Naive thymus-derived CD8-positive, alpha-beta T cell (primary cell): Measurements from ENCODE around the gene HRH1. TPM values are rescaled to one million over a fixed set of nuclear protein-coding genes. Genes with fewer than 3 reads are reported as not detected.

Experiments used
- ATAC-seq, 2 donors: fragments of 150-1000 bp; cut with Tn5 transposase in 1 of 2; sonication (Bioruptor Pico), chemical (Tn5 transposase) in 1 of 2; 1 replicate in 1 of 2; 2 replicates in 1 of 2; pipeline ENCODE4 v1.10.0; 2021; ENCODE audit warnings: mild to moderate bottlenecking in 2 of 2, moderate library complexity in 2 of 2
- POLR2A ChIA-PET: fragments of 350-600 bp; sonication (Branson Sonifier 250); formaldehyde crosslinking; loops from one replicate; lab custom pipeline; 2021; ENCODE audit warnings: antibody characterized with exemption; lab: Charles Lee
- DNase-seq, 10 donors: peaks; one replicate each; pipeline versions ENCODE4 v3.0.0 to v3.0.0-alpha.2; 2020 to 2022
- H3K27ac Mint-ChIP-seq, 10 donors: one replicate each; pipeline ENCODE4 v1.8.0; 2020 to 2022; ENCODE audit warnings: mild to moderate bottlenecking in 10 of 10, mixed read lengths in 10 of 10, moderate library complexity in 4 of 10, inconsistent platforms in 1 of 10
- H3K27me3 Mint-ChIP-seq, 5 donors: one replicate each; pipeline ENCODE4 v1.8.0; 2021 to 2022; ENCODE audit warnings: mixed read lengths in 5 of 5
- H3K36me3 Mint-ChIP-seq, 3 donors: one replicate each; pipeline ENCODE4 v1.8.0; 2020 to 2022; ENCODE audit warnings: mixed read lengths in 3 of 3, mild to moderate bottlenecking in 2 of 3, inconsistent platforms in 1 of 3
- H3K4me1 Mint-ChIP-seq, 4 donors: one replicate each; pipeline ENCODE4 v1.8.0; 2021 to 2022; ENCODE audit warnings: mixed read lengths in 4 of 4
- H3K4me3 Mint-ChIP-seq, 10 donors: one replicate each; pipeline ENCODE4 v1.8.0; 2020 to 2022; ENCODE audit warnings: mild to moderate bottlenecking in 10 of 10, mixed read lengths in 10 of 10, moderate library complexity in 6 of 10, inconsistent platforms in 1 of 10
- H3K9me3 Mint-ChIP-seq, 9 donors: one replicate each; pipeline ENCODE4 v1.8.0; 2020 to 2022; ENCODE audit warnings: mixed read lengths in 9 of 9, mild to moderate bottlenecking in 3 of 9, inconsistent platforms in 1 of 9, moderate library complexity in 1 of 9
- polyA plus RNA-seq, 3 donors: library from polyadenylated mRNA; unstranded; fragments of 300-500 nt; fragmentation: Illumina TruSeq; gene quantifications; one replicate each; pipeline ENCODE4 v1.2.3, GENCODE V29; 2021
- total RNA-seq, 8 experiments: library from RNA in 2 of 8; stranded (reverse) in 2 of 8; gene quantifications; one replicate each; pipeline ENCODE4 v1.2.3 and lab custom pipeline; 2021 to 2026

HRH1 gene
- total and polyA plus RNA-seq, 5 experiments from 2014 or later: not detected

GRCh38 chr3:11224010-11224409 lies 69.7 kb downstream of the HRH1 start:
- POLR2A ChIA-PET: no interaction called here
- Mint-ChIP-seq H3K27ac (peak overlapping the region in 1 of 10 donors; percentile 22), H3K36me3 (no peaks in the 10 kb centered on the region), H3K9me3 (no peaks in the 10 kb centered on the region), H3K4me3 (no peak overlapping the region), H3K4me1 (peaks cover 8 to 24% (median 20%) of the 10 kb centered on the region in 4 donors), H3K27me3 (peaks cover 0 to 2% (median 0%) of the 10 kb centered on the region in 5 donors)
- DNase-seq (no peak), ATAC-seq (no peak)

GRCh38 chr3:11224870-11225229 lies 70.6 kb downstream of the HRH1 start:
- DNase-seq: no peak
- Mint-ChIP-seq H3K9me3 (no peaks in the 10 kb centered on the region), H3K4me3 (peak overlapping the region in 1 of 10 donors; percentile 39), H3K27me3 (peaks cover 0 to 2% (median 0%) of the 10 kb centered on the region in 5 donors), H3K4me1 (peaks cover 8 to 24% (median 20%) of the 10 kb centered on the region in 4 donors), H3K36me3 (no peaks in the 10 kb centered on the region), H3K27ac (peak overlapping the region in 2 of 10 donors; percentile 8 to 37)
- POLR2A ChIA-PET: no interaction called here
- no peak for ATAC-seq

GRCh38 chr3:11226042-11226370 lies 71.7 kb downstream of the HRH1 start:
- Mint-ChIP-seq H3K27me3 (peaks cover 0 to 2% (median 0%) of the 10 kb centered on the region in 5 donors), H3K4me1 (peaks cover 8 to 24% (median 20%) of the 10 kb centered on the region in 4 donors), H3K36me3 (no peaks in the 10 kb centered on the region), H3K27ac (peak overlapping the region in 4 of 10 donors; percentile 3 to 54 (median 34)), H3K4me3 (peak overlapping the region in 2 of 10 donors; percentile 6 to 55), H3K9me3 (no peaks in the 10 kb centered on the region)
- DNase-seq (no peak), ATAC-seq (no peak)
- POLR2A ChIA-PET: no interaction called here

GRCh38 chr3:11228041-11228440 lies 73.7 kb downstream of the HRH1 start:
- DNase-seq (no peak), ATAC-seq (no peak)
- POLR2A ChIA-PET: interaction anchor here (0.6 to 0.7 kb wide), 2 partner anchors 146 to 318 kb away, joined by 3 read pairs; no protein-coding TSS in a partner anchor
- no peaks in the 10 kb centered on the region for H3K27me3 Mint-ChIP-seq
- H3K4me1 Mint-ChIP-seq: peaks cover 8 to 24% (median 20%) of the 10 kb centered on the region in 4 donors
- H3K9me3 Mint-ChIP-seq: no peaks in the 10 kb centered on the region
- H3K27ac Mint-ChIP-seq: no peak overlapping the region
- no peak overlapping the region for H3K4me3 Mint-ChIP-seq
- H3K36me3 Mint-ChIP-seq: no peaks in the 10 kb centered on the region

GRCh38 chr3:11230125-11230524 lies 75.8 kb downstream of the HRH1 start:
- H3K27ac Mint-ChIP-seq: no peak overlapping the region
- H3K4me1 Mint-ChIP-seq: peaks cover 7 to 24% (median 20%) of the 10 kb centered on the region in 4 donors
- no peak for ATAC-seq
- POLR2A ChIA-PET: no interaction called here
- no peaks in the 10 kb centered on the region for H3K36me3 Mint-ChIP-seq
- no peak for DNase-seq
- H3K27me3 Mint-ChIP-seq: peaks cover 0 to 3% (median 0%) of the 10 kb centered on the region in 5 donors
- no peaks in the 10 kb centered on the region for H3K9me3 Mint-ChIP-seq
- no peak overlapping the region for H3K4me3 Mint-ChIP-seq

- DNase-seq (no peak), ATAC-seq (no peak)
- Mint-ChIP-seq H3K4me1 (peaks cover 6 to 19% (median 17%) of the 10 kb centered on the region in 4 donors), H3K4me3 (no peak overlapping the region), H3K36me3 (no peaks in the 10 kb centered on the region), H3K27me3 (peaks cover 0 to 3% (median 0%) of the 10 kb centered on the region in 5 donors), H3K27ac (peak overlapping the region in 1 of 10 donors; percentile 9), H3K9me3 (no peaks in the 10 kb centered on the region)
- POLR2A ChIA-PET: no interaction called here
Measured at GRCh38 chr3:11230832-11231231, 76.5 kb downstream of the HRH1 start.

GRCh38 chr3:11235385-11235784 lies 81.1 kb downstream of the HRH1 start:
- POLR2A ChIA-PET: no interaction called here
- ATAC-seq: no peak
- Mint-ChIP-seq H3K36me3 (no peaks in the 10 kb centered on the region), H3K4me1 (peaks cover 0 to 2% (median 0%) of the 10 kb centered on the region in 4 donors), H3K27ac (no peak overlapping the region), H3K4me3 (no peak overlapping the region), H3K27me3 (peaks cover 0 to 4% (median 2%) of the 10 kb centered on the region in 5 donors), H3K9me3 (peaks cover 0 to 2% (median 0%) of the 10 kb centered on the region in 9 donors)
- no peak for DNase-seq

GRCh38 chr3:11236588-11237461 lies 82.5 kb downstream of the HRH1 start:
- POLR2A ChIA-PET: no interaction called here

GRCh38 chr3:11238060-11238459 lies 83.8 kb downstream of the HRH1 start:
- no peak overlapping the region for H3K4me3 Mint-ChIP-seq
- H3K4me1 Mint-ChIP-seq: peaks cover 0 to 2% (median 0%) of the 10 kb centered on the region in 4 donors
- peaks cover 0 to 2% (median 0%) of the 10 kb centered on the region in 9 donors for H3K9me3 Mint-ChIP-seq
- peaks cover 0 to 5% (median 2%) of the 10 kb centered on the region in 5 donors for H3K27me3 Mint-ChIP-seq
- H3K27ac Mint-ChIP-seq: peak overlapping the region in 1 of 10 donors; percentile 54
- no peaks in the 10 kb centered on the region for H3K36me3 Mint-ChIP-seq
- ATAC-seq (no peak), DNase-seq (no peak)
- POLR2A ChIA-PET: no interaction called here

More at GRCh38 chr3:11236588-11237461, 82.5 kb downstream of the HRH1 start:
- Mint-ChIP-seq H3K36me3 (no peaks in the 10 kb centered on the region), H3K27ac (no peak overlapping the region), H3K9me3 (peaks cover 0 to 2% (median 0%) of the 10 kb centered on the region in 9 donors), H3K4me1 (peaks cover 0 to 2% (median 0%) of the 10 kb centered on the region in 4 donors), H3K4me3 (no peak overlapping the region), H3K27me3 (peaks cover 0 to 5% (median 2%) of the 10 kb centered on the region in 5 donors)
- DNase-seq: peak; percentile 56 to 86 (median 72)
- ATAC-seq: peak; percentile 57 to 75

GRCh38 chr3:11238880-11239279 lies 84.6 kb downstream of the HRH1 start:
- H3K27ac Mint-ChIP-seq: no peak overlapping the region
- POLR2A ChIA-PET: no interaction called here
- peaks cover 0 to 8% (median 2%) of the 10 kb centered on the region in 5 donors for H3K27me3 Mint-ChIP-seq
- H3K36me3 Mint-ChIP-seq: no peaks in the 10 kb centered on the region
- ATAC-seq (no peak), DNase-seq (no peak)
- no peak overlapping the region for H3K4me3 Mint-ChIP-seq
- peaks cover 0 to 2% (median 0%) of the 10 kb centered on the region in 4 donors for H3K4me1 Mint-ChIP-seq
- H3K9me3 Mint-ChIP-seq: peaks cover 0 to 2% (median 0%) of the 10 kb centered on the region in 9 donors

- Mint-ChIP-seq H3K9me3 (peaks cover 0 to 2% (median 0%) of the 10 kb centered on the region in 9 donors), H3K27me3 (peaks cover 0 to 9% (median 4%) of the 10 kb centered on the region in 5 donors)
Measured at GRCh38 chr3:11239796-11240195, 85.5 kb downstream of the HRH1 start.

GRCh38 chr3:11240496-11240895 lies 86.2 kb downstream of the HRH1 start:
- no peak for DNase-seq
- H3K4me1 Mint-ChIP-seq: peaks cover 0 to 2% (median 0%) of the 10 kb centered on the region in 4 donors
- H3K36me3 Mint-ChIP-seq: no peaks in the 10 kb centered on the region
- H3K27me3 Mint-ChIP-seq: peaks cover 0 to 9% (median 4%) of the 10 kb centered on the region in 5 donors
- no peak for ATAC-seq
- peaks cover 0 to 2% (median 0%) of the 10 kb centered on the region in 9 donors for H3K9me3 Mint-ChIP-seq
- POLR2A ChIA-PET: no interaction called here
- no peak overlapping the region for H3K4me3 Mint-ChIP-seq
- H3K27ac Mint-ChIP-seq: no peak overlapping the region

More at GRCh38 chr3:11239796-11240195, 85.5 kb downstream of the HRH1 start:
- ATAC-seq (no peak), DNase-seq (no peak)
- H3K4me3 Mint-ChIP-seq: no peak overlapping the region
- H3K4me1 Mint-ChIP-seq: peaks cover 0 to 2% (median 0%) of the 10 kb centered on the region in 4 donors
- no peaks in the 10 kb centered on the region for H3K36me3 Mint-ChIP-seq
- POLR2A ChIA-PET: no interaction called here
- H3K27ac Mint-ChIP-seq: no peak overlapping the region

- Mint-ChIP-seq H3K36me3 (no peaks in the 10 kb centered on the region), H3K9me3 (no peaks in the 10 kb centered on the region), H3K4me1 (no peaks in the 10 kb centered on the region), H3K27me3 (peaks cover 0 to 6% (median 2%) of the 10 kb centered on the region in 5 donors), H3K27ac (no peak overlapping the region), H3K4me3 (no peak overlapping the region)
- POLR2A ChIA-PET: no interaction called here
- no peak for DNase-seq
- no peak for ATAC-seq
Measured at GRCh38 chr3:11244121-11244677, 89.9 kb downstream of the HRH1 start.
